Suprapubic skin (tissue), 4 donors: ENCODE data around the gene NT5C1B. TPM values are rescaled to one million over a fixed set of nuclear protein-coding genes. Genes with fewer than 3 reads are reported as not detected.

ENCODE experiments used
- DNase-seq, 2 donors: peaks; one replicate each; pipeline ENCODE4 v3.0.0-alpha.2; 2019; ENCODE audit warnings: low spot score in 2 of 2
- H3K27ac ChIP-seq: fragments of 200-600 bp; sonication (generic); one replicate; pipeline ENCODE4 v1.5.1; 2019
- H3K27me3 ChIP-seq: fragments of 200-600 bp; sonication (generic); one replicate; pipeline ENCODE4 v1.5.1; 2019
- H3K36me3 ChIP-seq: fragments of 200-600 bp; sonication (generic); one replicate; pipeline ENCODE4 v1.5.1; 2019
- H3K4me1 ChIP-seq: fragments of 200-600 bp; sonication (generic); one replicate; pipeline ENCODE4 v1.5.1; 2019
- H3K4me3 ChIP-seq: fragments of 200-600 bp; sonication (generic); one replicate; pipeline ENCODE4 v1.5.1; 2019; ENCODE audit warnings: mild to moderate bottlenecking
- H3K9me3 ChIP-seq: fragments of 200-600 bp; sonication (generic); one replicate; pipeline ENCODE4 v1.5.1; 2019
- EP300 ChIP-seq: sonication (generic); formaldehyde crosslinking; IDR thresholded peaks from one replicate; pipeline ENCODE4 v1.6.1; 2017; ENCODE audit warnings: antibody characterized with exemption
- POLR2A ChIP-seq, 2 donors: fragments of 450-650 bp; IDR thresholded peaks; one replicate each; pipeline ENCODE4 v1.6.1; 2017; ENCODE audit warnings: antibody characterized with exemption in 2 of 2, mild to moderate bottlenecking in 2 of 2, moderate library complexity in 2 of 2
- POLR2AphosphoS5 ChIP-seq, 3 donors: sonication (generic); formaldehyde crosslinking; IDR thresholded peaks; one replicate each; pipeline ENCODE4 v1.6.1; 2017; ENCODE audit warnings: antibody characterized with exemption in 3 of 3
- WGBS: methylation state at CpG from one replicate; pipeline ENCODE4 v1.1.5; 2018; 5-methylcytosine and 5-hydroxymethylcytosine counted together
- total RNA-seq, 4 donors: library from RNA; depleted of rRNA; stranded (reverse); fragments of >200 nt; gene quantifications; one replicate each; pipeline ENCODE4 v1.1.0, GENCODE V29; 2016
- TF ChIP-seq, protein P1 (sequence below), 2 donors: fragments of 200-600 bp in 1 of 2; fragments of 450-650 bp in 1 of 2; sonication (generic) in 1 of 2; IDR thresholded peaks; one replicate each; pipeline ENCODE4 v1.5.1; 2016 to 2019; ENCODE audit warnings: antibody characterized with exemption in 2 of 2, mild to moderate bottlenecking in 1 of 2, moderate library complexity in 1 of 2

Gene NT5C1B
- total RNA-seq, 4 donors from 2014 or later = not detected

DNA sequence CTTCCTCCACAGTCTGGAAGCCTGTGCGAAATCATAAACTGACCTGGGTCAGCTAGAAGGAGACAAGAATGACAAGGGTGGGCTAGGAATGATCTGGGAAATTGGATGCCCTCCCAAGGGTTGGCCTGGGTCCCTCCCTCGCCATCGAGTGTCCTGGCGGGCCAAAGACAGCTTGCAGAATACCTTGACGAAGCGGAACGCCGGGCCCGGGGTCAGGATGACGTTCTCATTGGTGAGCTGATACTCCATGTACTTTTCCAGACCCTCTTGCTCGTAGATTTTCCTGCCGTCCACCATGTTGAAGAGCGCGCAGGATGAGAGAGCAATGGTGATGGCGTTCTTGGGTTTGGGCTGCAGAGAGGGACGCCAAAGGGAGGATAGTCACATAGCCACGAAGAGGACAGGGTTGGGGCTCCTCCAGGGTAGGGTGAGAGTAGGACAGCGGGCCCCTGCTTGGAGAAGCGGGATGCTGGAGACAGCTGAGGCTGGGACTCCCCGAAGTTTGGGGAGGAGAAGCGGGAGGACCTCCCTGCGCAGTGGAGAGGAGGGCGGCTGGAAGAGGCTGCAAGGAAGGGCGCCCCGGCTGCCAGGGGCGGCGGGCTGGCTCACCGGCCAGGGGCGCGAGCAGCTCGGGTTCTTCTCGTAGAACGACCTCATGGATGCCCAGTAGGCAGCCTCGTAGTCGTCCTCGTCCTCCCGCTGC lies 5.3 kb downstream of the NT5C1B start:
- Histone ChIP-seq H3K27me3 (no peaks in the 10 kb centered on the region), H3K4me3 (no peak overlapping the region), H3K36me3 (no peaks in the 10 kb centered on the region), H3K9me3 (no peaks in the 10 kb centered on the region), H3K27ac (no peak overlapping the region), H3K4me1 (no peaks in the 10 kb centered on the region)
- no peak for TF ChIP-seq POLR2AphosphoS5 (IDR thresholded peaks at IDR 0.05)
- no peak for DNase-seq
- WGBS = 94% methylated on average over 29 of the region's 37 CpGs

DNA sequence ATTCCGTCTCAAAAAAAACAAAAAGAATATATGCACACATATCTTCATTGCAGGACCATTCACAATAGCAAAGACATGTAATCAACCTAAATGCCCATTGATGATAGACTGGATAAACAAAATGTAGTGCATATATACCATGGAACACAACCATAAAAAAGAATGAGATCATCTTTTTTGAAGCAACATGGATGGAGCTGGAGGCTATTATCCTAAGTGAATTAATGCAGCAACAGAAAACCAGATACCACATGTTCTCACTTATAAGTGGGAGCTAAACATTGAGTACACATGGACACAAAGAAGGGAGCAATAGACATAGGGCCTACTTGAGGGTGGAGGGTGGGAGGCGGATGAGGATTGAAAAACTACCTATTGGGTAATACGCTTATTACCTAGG lies 8.8 kb downstream of the NT5C1B start:
- TF ChIP-seq, protein P1, sequence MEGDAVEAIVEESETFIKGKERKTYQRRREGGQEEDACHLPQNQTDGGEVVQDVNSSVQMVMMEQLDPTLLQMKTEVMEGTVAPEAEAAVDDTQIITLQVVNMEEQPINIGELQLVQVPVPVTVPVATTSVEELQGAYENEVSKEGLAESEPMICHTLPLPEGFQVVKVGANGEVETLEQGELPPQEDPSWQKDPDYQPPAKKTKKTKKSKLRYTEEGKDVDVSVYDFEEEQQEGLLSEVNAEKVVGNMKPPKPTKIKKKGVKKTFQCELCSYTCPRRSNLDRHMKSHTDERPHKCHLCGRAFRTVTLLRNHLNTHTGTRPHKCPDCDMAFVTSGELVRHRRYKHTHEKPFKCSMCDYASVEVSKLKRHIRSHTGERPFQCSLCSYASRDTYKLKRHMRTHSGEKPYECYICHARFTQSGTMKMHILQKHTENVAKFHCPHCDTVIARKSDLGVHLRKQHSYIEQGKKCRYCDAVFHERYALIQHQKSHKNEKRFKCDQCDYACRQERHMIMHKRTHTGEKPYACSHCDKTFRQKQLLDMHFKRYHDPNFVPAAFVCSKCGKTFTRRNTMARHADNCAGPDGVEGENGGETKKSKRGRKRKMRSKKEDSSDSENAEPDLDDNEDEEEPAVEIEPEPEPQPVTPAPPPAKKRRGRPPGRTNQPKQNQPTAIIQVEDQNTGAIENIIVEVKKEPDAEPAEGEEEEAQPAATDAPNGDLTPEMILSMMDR (IDR thresholded peaks at IDR 0.05) = no peak
- TF ChIP-seq EP300 (no peak), POLR2A (IDR thresholded peaks at IDR 0.05) (no peak), POLR2AphosphoS5 (IDR thresholded peaks at IDR 0.05) (no peak)
- no peaks in the 10 kb centered on the region for H3K27me3 ChIP-seq
- 95% methylated on average over 3 of the region's 3 CpGs for WGBS

GRCh38 chr2:18578033-18578432 lies 11.3 kb downstream of the NT5C1B start:
- Histone ChIP-seq H3K4me3 (no peak overlapping the region), H3K4me1 (no peaks in the 10 kb centered on the region), H3K9me3 (no peaks in the 10 kb centered on the region), H3K27ac (no peak overlapping the region), H3K36me3 (no peaks in the 10 kb centered on the region), H3K27me3 (no peaks in the 10 kb centered on the region)
- TF ChIP-seq, protein P1 (IDR thresholded peaks at IDR 0.05) = no peak
- TF ChIP-seq POLR2AphosphoS5 (IDR thresholded peaks at IDR 0.05) (no peak), POLR2A (IDR thresholded peaks at IDR 0.05) (no peak), EP300 (no peak)
- no peak for DNase-seq

More for the DNA sequence above, 8.8 kb downstream of the NT5C1B start:
- Histone ChIP-seq H3K27ac (no peak overlapping the region), H3K9me3 (no peaks in the 10 kb centered on the region), H3K4me3 (no peak overlapping the region), H3K36me3 (no peaks in the 10 kb centered on the region), H3K4me1 (no peaks in the 10 kb centered on the region)
- DNase-seq = no peak

GRCh38 chr2:18566145-18566769 lies 23.1 kb downstream of the NT5C1B start:
- Histone ChIP-seq H3K4me3 (no peak overlapping the region), H3K27me3 (no peaks in the 10 kb centered on the region), H3K27ac (no peak overlapping the region), H3K36me3 (peaks cover 10% of the 10 kb centered on the region), H3K4me1 (peaks cover under 1% of the 10 kb centered on the region), H3K9me3 (no peaks in the 10 kb centered on the region)
- WGBS = 88% methylated on average over 1 of the region's 1 CpG
- TF ChIP-seq, protein P1 (IDR thresholded peaks at IDR 0.05) = no peak
- TF ChIP-seq POLR2A (IDR thresholded peaks at IDR 0.05) (no peak), POLR2AphosphoS5 (IDR thresholded peaks at IDR 0.05) (no peak), EP300 (no peak)
- no peak for DNase-seq

GRCh38 chr2:18560797-18561085 lies 28.6 kb downstream of the NT5C1B start:
- WGBS = 3% methylated on average over 3 of the region's 3 CpGs
- H3K36me3 ChIP-seq = peaks cover 6% of the 10 kb centered on the region
- TF ChIP-seq, protein P1 (IDR thresholded peaks at IDR 0.05) = no peak
- TF ChIP-seq POLR2A (IDR thresholded peaks at IDR 0.05) = no peak
- no peak for TF ChIP-seq EP300
- no peak for TF ChIP-seq POLR2AphosphoS5 (IDR thresholded peaks at IDR 0.05)
- no peak for DNase-seq
- H3K4me1 ChIP-seq = peaks cover 29% of the 10 kb centered on the region
- H3K27ac ChIP-seq = peak overlapping the region; percentile 99
- H3K9me3 ChIP-seq = no peaks in the 10 kb centered on the region
- H3K4me3 ChIP-seq = peak overlapping the region; percentile 91
- no peaks in the 10 kb centered on the region for H3K27me3 ChIP-seq
